HEK293 (cell line): ENCODE results near the gene GNB1.

Experiments used
- KLF16 ChIP-seq: fragments of 450-650 bp; formaldehyde crosslinking; IDR thresholded peaks from 2 replicates; pipeline ENCODE4 v1.5.1; 2017; ENCODE audit warnings: missing biosample characterization, missing genetic modification characterization
- TCF7L2 ChIP-seq: IDR thresholded peaks from 2 replicates; pipeline ENCODE4 v1.6.1; 2011; ENCODE audit warnings: low read depth, mild to moderate bottlenecking, inconsistent platforms, low read length, moderate library complexity, borderline replicate concordance
- ZNF157 ChIP-seq: fragments of 450-650 bp; formaldehyde crosslinking; IDR thresholded peaks from 2 replicates; pipeline ENCODE4 v1.5.1; 2016; ENCODE audit warnings: missing biosample characterization, missing genetic modification characterization
- ZNF214 ChIP-seq: fragments of 450-650 bp; formaldehyde crosslinking; IDR thresholded peaks from 2 replicates; pipeline ENCODE4 v1.5.1; 2017; ENCODE audit warnings: missing biosample characterization, mild to moderate bottlenecking, missing genetic modification characterization, borderline replicate concordance
- ZNF501 ChIP-seq: fragments of 450-650 bp; formaldehyde crosslinking; IDR thresholded peaks from 2 replicates; pipeline ENCODE4 v1.5.1; 2016; ENCODE audit warnings: missing biosample characterization, missing genetic modification characterization
- ZNF555 ChIP-seq: fragments of 450-650 bp; formaldehyde crosslinking; conservative IDR thresholded peaks from 2 replicates; pipeline ENCODE4 v1.5.1; 2017; ENCODE audit warnings: missing biosample characterization, mild to moderate bottlenecking, missing genetic modification characterization, inconsistent platforms
- ZNF701 ChIP-seq: fragments of 450-650 bp; formaldehyde crosslinking; IDR thresholded peaks from 2 replicates; pipeline ENCODE4 v1.5.1; 2016; ENCODE audit warnings: missing biosample characterization, missing genetic modification characterization
- TF ChIP-seq, protein P1 (sequence below): fragments of 450-650 bp; formaldehyde crosslinking; IDR thresholded peaks from 2 replicates; pipeline ENCODE4 v1.5.1; 2016; ENCODE audit warnings: missing biosample characterization, missing genetic modification characterization
- TF ChIP-seq, protein P2 (sequence below): fragments of 450-650 bp; formaldehyde crosslinking; IDR thresholded peaks from 2 replicates; pipeline ENCODE4 v1.5.1; 2016; ENCODE audit warnings: missing biosample characterization, missing genetic modification characterization

DNA sequence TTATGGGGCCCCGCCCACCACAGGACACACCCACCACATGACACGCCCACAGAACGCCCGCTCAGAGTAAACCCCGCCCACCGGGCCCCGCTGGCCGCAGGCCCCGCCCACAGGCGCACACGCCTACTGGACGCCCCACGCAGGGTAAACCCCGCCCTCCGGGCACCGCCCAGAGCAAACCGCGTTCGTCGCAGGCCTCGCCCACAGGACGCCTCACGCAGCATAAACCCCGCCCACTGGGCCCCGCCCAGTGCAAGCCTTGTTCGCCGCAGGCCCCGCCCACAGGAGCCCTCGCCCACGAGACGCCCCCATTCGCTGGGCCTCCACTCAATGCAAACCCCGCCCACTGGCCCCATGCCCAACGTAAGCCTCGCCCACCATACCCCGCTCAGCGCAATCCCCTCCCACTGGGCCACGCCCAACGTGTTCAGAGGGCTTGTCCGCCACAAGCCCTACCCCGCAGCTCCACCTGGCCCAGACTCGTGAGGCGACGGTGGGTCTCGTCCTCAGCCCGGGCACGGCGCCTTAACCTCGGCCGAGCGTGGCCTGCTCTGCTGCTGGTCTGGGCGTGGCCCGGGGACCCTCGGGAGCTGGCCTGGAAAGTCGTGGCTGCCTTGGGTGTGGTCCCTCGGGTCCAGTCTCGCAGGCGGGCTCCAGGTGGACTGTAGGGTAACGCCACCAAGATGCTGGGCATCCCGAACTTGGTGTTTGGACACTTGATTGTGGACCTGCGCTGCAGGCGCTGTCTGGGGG is 28.6 kb upstream of the GNB1 start:
- TF ChIP-seq, protein P1, sequence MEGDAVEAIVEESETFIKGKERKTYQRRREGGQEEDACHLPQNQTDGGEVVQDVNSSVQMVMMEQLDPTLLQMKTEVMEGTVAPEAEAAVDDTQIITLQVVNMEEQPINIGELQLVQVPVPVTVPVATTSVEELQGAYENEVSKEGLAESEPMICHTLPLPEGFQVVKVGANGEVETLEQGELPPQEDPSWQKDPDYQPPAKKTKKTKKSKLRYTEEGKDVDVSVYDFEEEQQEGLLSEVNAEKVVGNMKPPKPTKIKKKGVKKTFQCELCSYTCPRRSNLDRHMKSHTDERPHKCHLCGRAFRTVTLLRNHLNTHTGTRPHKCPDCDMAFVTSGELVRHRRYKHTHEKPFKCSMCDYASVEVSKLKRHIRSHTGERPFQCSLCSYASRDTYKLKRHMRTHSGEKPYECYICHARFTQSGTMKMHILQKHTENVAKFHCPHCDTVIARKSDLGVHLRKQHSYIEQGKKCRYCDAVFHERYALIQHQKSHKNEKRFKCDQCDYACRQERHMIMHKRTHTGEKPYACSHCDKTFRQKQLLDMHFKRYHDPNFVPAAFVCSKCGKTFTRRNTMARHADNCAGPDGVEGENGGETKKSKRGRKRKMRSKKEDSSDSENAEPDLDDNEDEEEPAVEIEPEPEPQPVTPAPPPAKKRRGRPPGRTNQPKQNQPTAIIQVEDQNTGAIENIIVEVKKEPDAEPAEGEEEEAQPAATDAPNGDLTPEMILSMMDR (tag by site-specific recombination), result no peak
- TF ChIP-seq ZNF157 (tag by site-specific recombination) (no peak), KLF16 (tag by site-specific recombination) (peak; percentile 83), ZNF214 (tag by site-specific recombination) (no peak), ZNF555 (tag by site-specific recombination) (no peak), TCF7L2 (no peak), ZNF701 (tag by site-specific recombination) (no peak), ZNF501 (tag by site-specific recombination) (no peak)
- TF ChIP-seq, protein P2, sequence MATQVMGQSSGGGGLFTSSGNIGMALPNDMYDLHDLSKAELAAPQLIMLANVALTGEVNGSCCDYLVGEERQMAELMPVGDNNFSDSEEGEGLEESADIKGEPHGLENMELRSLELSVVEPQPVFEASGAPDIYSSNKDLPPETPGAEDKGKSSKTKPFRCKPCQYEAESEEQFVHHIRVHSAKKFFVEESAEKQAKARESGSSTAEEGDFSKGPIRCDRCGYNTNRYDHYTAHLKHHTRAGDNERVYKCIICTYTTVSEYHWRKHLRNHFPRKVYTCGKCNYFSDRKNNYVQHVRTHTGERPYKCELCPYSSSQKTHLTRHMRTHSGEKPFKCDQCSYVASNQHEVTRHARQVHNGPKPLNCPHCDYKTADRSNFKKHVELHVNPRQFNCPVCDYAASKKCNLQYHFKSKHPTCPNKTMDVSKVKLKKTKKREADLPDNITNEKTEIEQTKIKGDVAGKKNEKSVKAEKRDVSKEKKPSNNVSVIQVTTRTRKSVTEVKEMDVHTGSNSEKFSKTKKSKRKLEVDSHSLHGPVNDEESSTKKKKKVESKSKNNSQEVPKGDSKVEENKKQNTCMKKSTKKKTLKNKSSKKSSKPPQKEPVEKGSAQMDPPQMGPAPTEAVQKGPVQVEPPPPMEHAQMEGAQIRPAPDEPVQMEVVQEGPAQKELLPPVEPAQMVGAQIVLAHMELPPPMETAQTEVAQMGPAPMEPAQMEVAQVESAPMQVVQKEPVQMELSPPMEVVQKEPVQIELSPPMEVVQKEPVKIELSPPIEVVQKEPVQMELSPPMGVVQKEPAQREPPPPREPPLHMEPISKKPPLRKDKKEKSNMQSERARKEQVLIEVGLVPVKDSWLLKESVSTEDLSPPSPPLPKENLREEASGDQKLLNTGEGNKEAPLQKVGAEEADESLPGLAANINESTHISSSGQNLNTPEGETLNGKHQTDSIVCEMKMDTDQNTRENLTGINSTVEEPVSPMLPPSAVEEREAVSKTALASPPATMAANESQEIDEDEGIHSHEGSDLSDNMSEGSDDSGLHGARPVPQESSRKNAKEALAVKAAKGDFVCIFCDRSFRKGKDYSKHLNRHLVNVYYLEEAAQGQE, result no peak
